K562 (cell line): ENCODE results near the gene SPINT2. TPM values are rescaled to one million over a fixed set of nuclear protein-coding genes. Genes with fewer than 3 reads are reported as not detected.
A peak's percentile ranks its signal among the peaks of the same experiment; 100 is the strongest.

Source experiments
- CBFA2T2 ChIP-seq: fragments of 450-650 bp; conservative IDR thresholded peaks from 2 replicates; pipeline ENCODE4 v1.6.1; 2017; ENCODE audit warnings: mild to moderate bottlenecking
- CEBPZ ChIP-seq: fragments of 150-350 bp; IDR thresholded peaks from 2 replicates; pipeline ENCODE4 v1.6.1; 2014; ENCODE audit warnings: low read depth, mild to moderate bottlenecking, low read length, borderline replicate concordance
- ELF4 ChIP-seq: fragments of 450-650 bp; formaldehyde crosslinking; IDR thresholded peaks from 2 replicates; pipeline ENCODE4 v1.4.0; 2022; ENCODE audit warnings: missing genetic modification characterization
- HMG20A ChIP-seq: fragments of 450-650 bp; formaldehyde crosslinking; conservative IDR thresholded peaks from 2 replicates; pipeline ENCODE4 v1.4.0; 2020; ENCODE audit warnings: mild to moderate bottlenecking, mixed read lengths
- HOXB6 ChIP-seq: fragments of 250-450 bp; sonication (Bioruptor Pico); IDR thresholded peaks from 2 replicates; pipeline ENCODE4 v1.5.1; 2022; ENCODE audit warnings: mild to moderate bottlenecking, borderline replicate concordance
- KDM1A ChIP-seq, 2 experiments: fragments of 450-650 bp; IDR thresholded peaks; 2 replicates each; pipeline ENCODE4 v1.6.1; 2016; ENCODE audit warnings: mild to moderate bottlenecking in 2 of 2
- MYC ChIP-seq, 2 experiments: fragments of 250-450 bp in 1 of 2; sonication (Bioruptor Pico) in 1 of 2; IDR thresholded peaks; 2 replicates each; pipeline versions ENCODE4 v1.5.1 to v1.6.1; 2012 to 2021; ENCODE audit warnings: low read depth in 2 of 2, borderline replicate concordance in 1 of 2, improper control_type of control experiment in 1 of 2, low read length in 1 of 2, mild to moderate bottlenecking in 1 of 2, moderate library complexity in 1 of 2
- PCBP2 ChIP-seq: fragments of 200-400 bp; formaldehyde crosslinking; IDR thresholded peaks from 2 replicates; pipeline ENCODE4 v1.6.1; 2018; ENCODE audit warnings: low read length, low read depth, mild to moderate bottlenecking, moderate library complexity; ENCODE audit not compliant: poor library complexity, severe bottlenecking
- PHTF2 ChIP-seq: fragments of 250-450 bp; sonication (Bioruptor Pico); IDR thresholded peaks from 2 replicates; pipeline ENCODE4 v1.5.0; 2021; ENCODE audit warnings: mild to moderate bottlenecking
- POLR2B ChIP-seq: fragments of 450-650 bp; IDR thresholded peaks from 2 replicates; pipeline ENCODE4 v1.6.1; 2018; ENCODE audit warnings: low read depth; ENCODE audit not compliant: partially characterized antibody
- POLR2H ChIP-seq: IDR thresholded peaks from 2 replicates; pipeline ENCODE4 v1.6.1; 2016; ENCODE audit warnings: missing genetic modification characterization, low read depth, mild to moderate bottlenecking, control low read depth, missing compliant biosample characterization, moderate library complexity
- PTBP1 ChIP-seq: fragments of 200-400 bp; formaldehyde crosslinking; IDR thresholded peaks from 2 replicates; pipeline ENCODE4 v1.6.1; 2017; ENCODE audit warnings: low read depth, low read length
- RAD51 ChIP-seq: fragments of 450-650 bp; IDR thresholded peaks from 2 replicates; pipeline ENCODE4 v1.7.1; 2016; ENCODE audit warnings: low read depth, mild to moderate bottlenecking, borderline replicate concordance
- SAP30 ChIP-seq: fragments of 200-600 bp; sonication (generic); IDR thresholded peaks from 2 replicates; pipeline ENCODE4 v1.6.1; 2012; ENCODE audit warnings: borderline replicate concordance, low read depth, mild to moderate bottlenecking, moderate library complexity, low read length, control low read depth, inconsistent platforms; ENCODE audit not compliant: insufficient read depth, poor library complexity, severe bottlenecking
- SMARCE1 ChIP-seq: fragments of 450-650 bp; IDR thresholded peaks from 2 replicates; pipeline ENCODE4 v1.7.1; 2016; ENCODE audit warnings: mild to moderate bottlenecking
- STAT6 ChIP-seq: sonication (generic); formaldehyde crosslinking; IDR thresholded peaks from 2 replicates; pipeline ENCODE4 v1.8.1; 2023; ENCODE audit warnings: mild to moderate bottlenecking, missing genetic modification reagents
- TEAD1 ChIP-seq, 2 experiments: fragments of 450-650 bp in 1 of 2; sonication (generic) in 1 of 2; formaldehyde crosslinking; IDR thresholded peaks; 2 replicates each; pipeline versions ENCODE4 v1.4.0 to v1.8.0; 2020 to 2022; ENCODE audit warnings: mild to moderate bottlenecking in 2 of 2, missing genetic modification reagents in 1 of 2
- ZBTB8A ChIP-seq: fragments of 450-650 bp; IDR thresholded peaks from 2 replicates; pipeline ENCODE4 v1.6.1; 2018; ENCODE audit warnings: mild to moderate bottlenecking, moderate library complexity; ENCODE audit not compliant: partially characterized antibody
- ZNF121 ChIP-seq: sonication (generic); formaldehyde crosslinking; conservative IDR thresholded peaks from 2 replicates; pipeline ENCODE4 v1.8.0; 2022; ENCODE audit warnings: missing genetic modification reagents
- polyA plus RNA-seq, 8 experiments: library from polyadenylated mRNA; depleted of rRNA in 4 of 8; stranded (reverse) in 5 of 8; unstranded in 3 of 8; fragments of >200 nt; fragmentation: Nextera tagmentation in 2 of 8; fragmentation: Illumina TruSeq in 1 of 8; extraction: Ambion mirVana in 2 of 8; extraction: Trizol in 1 of 8; gene quantifications; 2 replicates each; pipeline versions ENCODE4 v1.2.1 to v1.2.3, GENCODE V29; 2011 to 2014; ENCODE audit warnings: inconsistent platforms in 1 of 8, missing spikeins in 1 of 8
- total RNA-seq, 7 experiments: library from RNA; depleted of rRNA in 6 of 7; stranded (reverse); fragments of >200 nt in 6 of 7; fragmentation: Illumina TruSeq in 2 of 7; extraction: Trizol in 2 of 7; gene quantifications; 2 replicates each; pipeline versions ENCODE4 v1.2.1 to v1.2.3, GENCODE V29; 2011 to 2021; ENCODE audit warnings: low replicate concordance in 1 of 7
- TF ChIP-seq, protein P1 (sequence below): sonication (generic); formaldehyde crosslinking; IDR thresholded peaks from 2 replicates; pipeline ENCODE4 v1.8.0; 2022; ENCODE audit warnings: mild to moderate bottlenecking, low read depth, missing genetic modification reagents

Gene SPINT2
- total and polyA plus RNA-seq, 9 of the 15 experiments (the other 6 are each of a cell fraction or from before 2014, with no cell fraction given), result 0.65 to 4.5 (median 3.4) TPM

DNA sequence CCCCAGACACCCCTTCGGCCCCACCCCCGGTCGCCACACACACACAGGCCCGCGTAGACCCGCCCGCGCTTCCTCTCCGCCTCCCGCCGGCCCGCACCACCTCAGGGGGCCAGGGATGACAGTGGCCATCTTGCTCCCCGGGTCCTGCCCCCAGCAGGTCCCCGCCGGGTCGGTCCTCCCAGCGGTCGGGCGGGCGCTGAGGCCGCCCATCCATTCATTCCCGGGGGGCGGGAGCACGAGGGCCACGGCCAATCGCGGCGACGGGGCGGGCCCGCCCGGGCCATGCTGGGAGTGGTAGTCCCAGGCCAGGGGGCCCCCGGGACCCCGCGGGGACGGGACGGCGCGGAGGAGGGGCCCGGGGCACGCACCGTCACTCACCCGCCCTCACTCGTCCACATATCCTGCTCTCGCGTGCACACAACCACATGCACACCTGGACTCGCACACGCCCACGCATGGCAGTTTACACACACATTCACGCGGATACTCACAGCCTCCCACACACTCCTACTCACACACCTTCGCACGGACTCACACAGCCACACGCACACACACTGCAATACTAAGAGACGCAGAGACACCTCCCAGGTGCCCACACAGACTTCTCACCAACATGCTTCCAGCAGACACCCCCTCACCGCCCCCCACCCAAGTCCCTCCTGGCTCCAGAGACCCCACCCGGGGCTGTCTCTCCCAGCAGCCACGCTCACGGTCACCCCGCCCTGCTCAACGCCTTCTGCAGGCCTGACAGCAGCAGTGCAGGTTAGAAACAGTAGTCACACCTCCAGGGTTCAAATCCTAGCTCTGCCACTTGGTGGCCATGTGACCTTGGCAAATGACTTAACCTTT lies 40.1 kb upstream of the SPINT2 start, which contains the start of gene DPF1 (continued):
- TF ChIP-seq CEBPZ (no peak), RAD51 (peak; percentile 88), CBFA2T2 (peak; percentile 32; the same call in 1 of the 2 replicates), HMG20A (CRISPR knock-in tag) (no peak), ELF4 (CRISPR knock-in tag) (no peak), SAP30 (peak; percentile 86), KDM1A (IDR thresholded peaks at IDR 0.05) (peak in 1 of 2 experiments; percentile 8; a peak in 1 of 4 replicates), TEAD1 (CRISPR knock-in tag; IDR thresholded peaks at IDR 0.05) (peak in 1 of 2 experiments; percentile 34; a peak in 1 of 4 replicates), ZNF121 (CRISPR knock-in tag) (no peak), POLR2H (tag) (no peak), SMARCE1 (peak; percentile 46; the same call in 1 of the 2 replicates), PHTF2 (CRISPR knock-in tag) (no peak), STAT6 (CRISPR knock-in tag) (no peak), POLR2B (no peak), HOXB6 (CRISPR knock-in tag) (no peak), MYC (IDR thresholded peaks at IDR 0.05; ENCODE audit: low read depth, low read length) (peak; percentile 69; the same call in 1 of the 2 replicates), MYC (CRISPR knock-in tag; IDR thresholded peaks at IDR 0.05; ENCODE audit: borderline replicate concordance, low read depth) (no peak), PCBP2 (no peak), ZBTB8A (no peak), PTBP1 (no peak)
- TF ChIP-seq, protein P1, sequence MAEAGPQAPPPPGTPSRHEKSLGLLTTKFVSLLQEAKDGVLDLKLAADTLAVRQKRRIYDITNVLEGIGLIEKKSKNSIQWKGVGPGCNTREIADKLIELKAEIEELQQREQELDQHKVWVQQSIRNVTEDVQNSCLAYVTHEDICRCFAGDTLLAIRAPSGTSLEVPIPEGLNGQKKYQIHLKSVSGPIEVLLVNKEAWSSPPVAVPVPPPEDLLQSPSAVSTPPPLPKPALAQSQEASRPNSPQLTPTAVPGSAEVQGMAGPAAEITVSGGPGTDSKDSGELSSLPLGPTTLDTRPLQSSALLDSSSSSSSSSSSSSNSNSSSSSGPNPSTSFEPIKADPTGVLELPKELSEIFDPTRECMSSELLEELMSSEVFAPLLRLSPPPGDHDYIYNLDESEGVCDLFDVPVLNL (CRISPR knock-in tag), result no peak
